ENCODE measurements around the gene REM2.

GRCh38 chr14:22848351-22849164 lies 34.5 kb upstream of the REM2 start:
- TF ChIP-seq, protein P1, sequence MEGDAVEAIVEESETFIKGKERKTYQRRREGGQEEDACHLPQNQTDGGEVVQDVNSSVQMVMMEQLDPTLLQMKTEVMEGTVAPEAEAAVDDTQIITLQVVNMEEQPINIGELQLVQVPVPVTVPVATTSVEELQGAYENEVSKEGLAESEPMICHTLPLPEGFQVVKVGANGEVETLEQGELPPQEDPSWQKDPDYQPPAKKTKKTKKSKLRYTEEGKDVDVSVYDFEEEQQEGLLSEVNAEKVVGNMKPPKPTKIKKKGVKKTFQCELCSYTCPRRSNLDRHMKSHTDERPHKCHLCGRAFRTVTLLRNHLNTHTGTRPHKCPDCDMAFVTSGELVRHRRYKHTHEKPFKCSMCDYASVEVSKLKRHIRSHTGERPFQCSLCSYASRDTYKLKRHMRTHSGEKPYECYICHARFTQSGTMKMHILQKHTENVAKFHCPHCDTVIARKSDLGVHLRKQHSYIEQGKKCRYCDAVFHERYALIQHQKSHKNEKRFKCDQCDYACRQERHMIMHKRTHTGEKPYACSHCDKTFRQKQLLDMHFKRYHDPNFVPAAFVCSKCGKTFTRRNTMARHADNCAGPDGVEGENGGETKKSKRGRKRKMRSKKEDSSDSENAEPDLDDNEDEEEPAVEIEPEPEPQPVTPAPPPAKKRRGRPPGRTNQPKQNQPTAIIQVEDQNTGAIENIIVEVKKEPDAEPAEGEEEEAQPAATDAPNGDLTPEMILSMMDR (IDR thresholded peaks at IDR 0.05): peak in 1 of 5 experiments; percentile 22
- no peak for TF ChIP-seq POLR2A (IDR thresholded peaks at IDR 0.05)
- peak; percentile 65 to 73 for TF ChIP-seq EP300 (IDR thresholded peaks at IDR 0.05)
